Peyer's patch (tissue), 4 donors: ENCODE measurements around the gene UGT1A3.

ENCODE experiments used
- CTCF ChIP-seq, 6 experiments: fragments of 450-650 bp in 4 of 6; fragments of 200-600 bp in 2 of 6; sonication (generic) in 1 of 6; IDR thresholded peaks; one replicate each; pipeline ENCODE4 v1.5.1; 2017 to 2019; ENCODE audit warnings: antibody characterized with exemption in 6 of 6, mild to moderate bottlenecking in 3 of 6, moderate library complexity in 1 of 6
- POLR2A ChIP-seq, 2 donors: fragments of 450-650 bp; IDR thresholded peaks; one replicate each; pipeline ENCODE4 v1.5.1; 2017; ENCODE audit warnings: antibody characterized with exemption in 2 of 2, mild to moderate bottlenecking in 2 of 2, moderate library complexity in 2 of 2

- TF ChIP-seq CTCF (IDR thresholded peaks at IDR 0.05) (no peak), POLR2A (IDR thresholded peaks at IDR 0.05) (no peak)
Observed at GRCh38 chr2:233813236-233814055, 84.6 kb downstream of the UGT1A3 start.
